Right lung (tissue), 10 donors: ENCODE data around the gene DDX5. TPM values are rescaled to one million over a fixed set of nuclear protein-coding genes. Genes with fewer than 3 reads are reported as not detected.

Experiments used
- DNase-seq, 2 donors: peaks; one replicate each; pipeline ENCODE4 v3.0.0-alpha.2; 2013
- long read RNA-seq, 8 donors: transcript quantifications; one replicate each; lab custom pipeline, GENCODE V29; 2026
- polyA plus RNA-seq, 5 donors: library from polyadenylated mRNA; unstranded; fragments of 120-200 nt; gene quantifications; one replicate each; pipeline versions ENCODE4 v1.2.1 to v1.2.3, GENCODE V29; 2013; ENCODE audit warnings: inconsistent platforms in 1 of 5, low replicate concordance in 1 of 5; ENCODE audit not compliant: insufficient read length in 5 of 5, insufficient read depth in 1 of 5

DDX5 gene
- polyA plus RNA-seq = 100 to 1,000 TPM; 673 to 854 (median 735) TPM
- long read RNA-seq, donor 1, transcript DDX5-233 (2 exons, 699 nt) = minor isoform, 9 of 333 reads
- long read RNA-seq, donor 1, transcript DDX5-201 (13 exons, 2,554 nt) = major isoform, 131 of 333 reads
- long read RNA-seq, donor 1, transcript DDX5-215 (12 exons, 3,558 nt) = minor isoform, 6 of 333 reads
- long read RNA-seq, donor 1, transcript DDX5-213 (4 exons, 820 nt) = minor isoform, 5 of 333 reads
- long read RNA-seq, donor 1, partial matches to known transcripts = 171 of 333 reads
- long read RNA-seq, donor 1, other reads (novel, unspliced or antisense) = 7 of 333 reads
- long read RNA-seq, donor 2, transcript DDX5-215 (12 exons, 3,558 nt) = minor isoform, 9 of 252 reads
- long read RNA-seq, donor 2, transcript DDX5-201 (13 exons, 2,554 nt) = major isoform, 105 of 252 reads
- long read RNA-seq, donor 2, partial matches to known transcripts = 133 of 252 reads
- long read RNA-seq, donor 2, other reads (novel, unspliced or antisense) = 0 of 252 reads
- long read RNA-seq, donor 3, transcript DDX5-201 (13 exons, 2,554 nt) = major isoform, 64 of 195 reads
- long read RNA-seq, donor 3, transcript DDX5-215 (12 exons, 3,558 nt) = minor isoform, 10 of 195 reads
- long read RNA-seq, donor 3, partial matches to known transcripts = 109 of 195 reads
- long read RNA-seq, donor 3, other reads (novel, unspliced or antisense) = 5 of 195 reads
- long read RNA-seq, donor 4, transcript DDX5-215 (12 exons, 3,558 nt) = minor isoform, 7 of 122 reads
- long read RNA-seq, donor 4, transcript DDX5-233 (2 exons, 699 nt) = minor isoform, 5 of 122 reads
- long read RNA-seq, donor 4, transcript DDX5-201 (13 exons, 2,554 nt) = major isoform, 45 of 122 reads
- long read RNA-seq, donor 4, partial matches to known transcripts = 62 of 122 reads
- long read RNA-seq, donor 4, other reads (novel, unspliced or antisense) = 0 of 122 reads
- long read RNA-seq, donor 5, transcript DDX5-215 (12 exons, 3,558 nt) = minor isoform, 5 of 307 reads
- long read RNA-seq, donor 5, transcript DDX5-201 (13 exons, 2,554 nt) = major isoform, 118 of 307 reads
- long read RNA-seq, donor 5, transcript DDX5-233 (2 exons, 699 nt) = minor isoform, 15 of 307 reads
- long read RNA-seq, donor 5, partial matches to known transcripts = 163 of 307 reads
- long read RNA-seq, donor 5, other reads (novel, unspliced or antisense) = 0 of 307 reads
- long read RNA-seq, donor 6, transcript DDX5-215 (12 exons, 3,558 nt) = minor isoform, 8 of 573 reads
- long read RNA-seq, donor 6, transcript DDX5-233 (2 exons, 699 nt) = minor isoform, 9 of 573 reads
- long read RNA-seq, donor 6, transcript DDX5-209 (4 exons, 667 nt) = minor isoform, 5 of 573 reads
- long read RNA-seq, donor 6, transcript DDX5-201 (13 exons, 2,554 nt) = major isoform, 145 of 573 reads
- long read RNA-seq, donor 6, partial matches to known transcripts = 399 of 573 reads
- long read RNA-seq, donor 6, other reads (novel, unspliced or antisense) = 0 of 573 reads
- long read RNA-seq, donor 7, transcript DDX5-233 (2 exons, 699 nt) = minor isoform, 6 of 197 reads
- long read RNA-seq, donor 7, transcript DDX5-201 (13 exons, 2,554 nt) = major isoform, 108 of 197 reads
- long read RNA-seq, donor 7, transcript DDX5-215 (12 exons, 3,558 nt) = minor isoform, 6 of 197 reads
- long read RNA-seq, donor 7, partial matches to known transcripts = 66 of 197 reads
- long read RNA-seq, donor 7, other reads (novel, unspliced or antisense) = 5 of 197 reads
- long read RNA-seq, donor 8, transcript DDX5-201 (13 exons, 2,554 nt) = major isoform, 50 of 83 reads
- long read RNA-seq, donor 8, partial matches to known transcripts = 26 of 83 reads
- long read RNA-seq, donor 8, other reads (novel, unspliced or antisense) = 0 of 83 reads

- DNase-seq = no peak
Measured at GRCh38 chr17:64506201-64506575, at the start of gene DDX5. Gene DDX5 (minus strand): TSS chr17:64506289. CDS start chr17:64506119, 170 bp downstream.

GRCh38 chr17:64555281-64555680 lies 49.2 kb upstream of the DDX5 start:
- peak; percentile 81 to 85 for DNase-seq

- no peak for DNase-seq
Measured at GRCh38 chr17:64554028-64554637, 48.0 kb upstream of the DDX5 start.

GRCh38 chr17:64551461-64551860 lies 45.4 kb upstream of the DDX5 start:
- DNase-seq = no peak

GRCh38 chr17:64547319-64547718 lies 41.2 kb upstream of the DDX5 start:
- no peak for DNase-seq

- DNase-seq = no peak
Measured at GRCh38 chr17:64546716-64547115, 40.6 kb upstream of the DDX5 start.

GRCh38 chr17:64544742-64545141 lies 38.7 kb upstream of the DDX5 start:
- no peak for DNase-seq

- DNase-seq = no peak
Measured at GRCh38 chr17:64540118-64540776, 34.2 kb upstream of the DDX5 start.

GRCh38 chr17:64538508-64539130 lies 32.5 kb upstream of the DDX5 start:
- peak; percentile 63 to 72 for DNase-seq

- no peak for DNase-seq
Measured at GRCh38 chr17:64537488-64537887, 31.4 kb upstream of the DDX5 start.

- DNase-seq = no peak
Measured at GRCh38 chr17:64536913-64537312, 30.8 kb upstream of the DDX5 start.

- DNase-seq = no peak
Measured at GRCh38 chr17:64535357-64535756, 29.3 kb upstream of the DDX5 start.

- DNase-seq = no peak
Measured at GRCh38 chr17:64534187-64534586, 28.1 kb upstream of the DDX5 start.

GRCh38 chr17:64533784-64534183 lies 27.7 kb upstream of the DDX5 start:
- DNase-seq = no peak

- no peak for DNase-seq
Measured at GRCh38 chr17:64532409-64532808, 26.3 kb upstream of the DDX5 start.

GRCh38 chr17:64531955-64532371 lies 25.9 kb upstream of the DDX5 start:
- no peak for DNase-seq

GRCh38 chr17:64529221-64529620 lies 23.1 kb upstream of the DDX5 start:
- no peak for DNase-seq

GRCh38 chr17:64527914-64528313 lies 21.8 kb upstream of the DDX5 start:
- DNase-seq = no peak

GRCh38 chr17:64520359-64520758 lies 14.3 kb upstream of the DDX5 start:
- no peak for DNase-seq
